Measurements from ENCODE around the gene DCAF8L2.

The DCAF8L2 gene

GRCh38 chrX:27796640-27797257, 206.6 kb downstream of the DCAF8L2 start:
- no peak overlapping the region for H3K27ac ChIP-seq
- no peaks in the 10 kb centered on the region for H3K27me3 ChIP-seq (replicated peaks)
- no peak for DNase-seq
- no peak for TF ChIP-seq CTCF (IDR thresholded peaks at IDR 0.05; ENCODE audit: low read depth, low read length, missing control alignments)
- in situ Hi-C loops (cut with HindIII; ENCODE audit: low pct_ligation_motif_present, low sequenced_read_pairs): no loop called here
- H3K4me3 ChIP-seq (ENCODE audit: low read depth, low read length): no peak overlapping the region
- H3K36me3 ChIP-seq (replicated peaks): no peaks in the 10 kb centered on the region

GRCh38 chrX:27797575-27797974, 207.4 kb downstream of the DCAF8L2 start:
- no peak for TF ChIP-seq CTCF (IDR thresholded peaks at IDR 0.05; ENCODE audit: low read depth, low read length, missing control alignments)
- H3K36me3 ChIP-seq (replicated peaks): no peaks in the 10 kb centered on the region
- H3K27me3 ChIP-seq (replicated peaks): no peaks in the 10 kb centered on the region
- no peak overlapping the region for H3K4me3 ChIP-seq (ENCODE audit: low read depth, low read length)
- in situ Hi-C loops (cut with HindIII; ENCODE audit: low pct_ligation_motif_present, low sequenced_read_pairs): no loop called here
- no peak for DNase-seq
- no peak overlapping the region for H3K27ac ChIP-seq

All from brain microvascular endothelial cell (primary cell).